Stimulated activated CD4-positive, alpha-beta T cell treated with anti-CD3 and anti-CD28 coated beads, Interleukin-4, amount 100 ng/mL, for 24 hours (primary cell): ENCODE measurements around the gene MADD.
"Not testable (repeated sequence)": the region's sequence is repeated elsewhere in the genome, so short reads cannot be mapped to it uniquely, and the experiment has no call there.

Experiments used
- DNase-seq: peaks from one replicate; pipeline ENCODE4 v3.0.0-alpha.2; 2020

Gene MADD

DNA sequence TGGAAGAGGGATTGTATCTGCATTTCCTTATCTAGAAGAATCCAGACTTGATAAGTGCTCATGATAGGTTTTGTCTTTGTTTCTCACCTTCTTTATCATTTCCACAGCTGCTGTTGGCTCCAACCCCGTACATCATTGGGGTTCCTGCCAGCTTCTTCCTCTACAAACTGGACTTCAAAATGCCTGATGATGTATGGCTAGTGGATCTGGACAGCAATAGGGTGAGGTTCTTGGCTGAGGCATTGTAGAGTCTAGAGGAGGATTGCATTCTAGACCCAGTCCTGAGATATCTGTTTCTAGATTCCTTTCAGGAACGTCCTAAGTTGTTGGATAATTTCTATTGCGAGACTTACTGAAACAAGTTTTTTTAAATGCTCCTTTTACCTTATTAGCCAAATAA is 8.1 kb downstream of the MADD start:
- DNase-seq, result no peak

DNA sequence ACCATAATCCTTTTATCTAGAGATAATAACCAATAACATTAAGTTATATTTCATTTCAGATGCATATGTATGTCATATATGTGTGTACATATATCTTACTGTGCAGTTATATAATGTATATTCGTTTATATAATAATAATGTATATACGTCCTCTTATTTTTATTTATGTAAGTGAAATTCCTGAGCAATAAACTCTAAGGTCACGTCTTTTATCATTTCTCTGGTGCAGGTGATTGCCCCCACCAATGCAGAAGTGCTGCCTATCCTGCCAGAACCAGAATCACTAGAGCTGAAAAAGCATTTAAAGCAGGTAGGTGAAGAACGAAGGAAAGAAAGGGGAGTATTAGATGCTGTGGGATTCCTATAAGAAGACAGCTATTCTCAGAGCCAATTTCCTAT is 8.8 kb downstream of the MADD start:
- DNase-seq, result no peak

DNA sequence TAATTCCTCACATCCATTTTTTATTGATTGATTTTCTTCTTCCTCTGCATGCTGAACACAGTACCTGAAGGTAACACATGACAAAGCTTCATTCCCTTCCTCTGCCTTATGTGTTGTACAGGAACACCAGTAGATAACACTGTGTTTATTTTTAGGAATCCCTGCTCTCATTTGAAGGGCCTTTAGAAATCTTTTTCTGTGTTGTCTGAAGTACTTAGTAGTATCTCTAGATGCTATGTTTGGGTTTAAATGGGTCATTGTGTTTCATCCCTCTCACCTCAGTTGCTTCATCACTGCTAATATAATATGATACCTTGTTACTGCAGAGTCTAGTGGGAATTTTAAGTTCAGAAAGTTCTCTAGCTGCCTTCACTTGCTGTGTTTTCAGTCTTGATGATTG is 10.2 kb downstream of the MADD start:
- no peak for DNase-seq

DNA sequence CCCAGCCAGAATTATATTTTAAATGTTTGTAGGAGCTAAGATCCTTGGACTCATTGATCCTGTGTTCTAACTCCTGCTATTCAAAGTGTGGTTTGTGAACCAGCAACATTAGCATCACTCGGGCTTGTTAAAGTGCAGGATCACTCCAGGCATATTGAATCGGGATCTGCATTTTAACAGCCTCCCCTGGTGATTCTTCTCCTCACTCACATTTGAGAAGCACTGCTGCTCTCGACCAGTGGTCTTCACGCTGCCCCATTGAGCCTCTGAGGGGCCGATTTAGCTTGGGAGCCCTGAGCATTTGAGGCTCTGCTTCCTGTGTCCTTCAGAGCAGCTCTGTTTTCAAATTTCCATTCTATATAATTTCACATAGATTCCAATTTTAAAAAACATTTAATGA is 10.9 kb downstream of the MADD start:
- DNase-seq, result no peak

DNA sequence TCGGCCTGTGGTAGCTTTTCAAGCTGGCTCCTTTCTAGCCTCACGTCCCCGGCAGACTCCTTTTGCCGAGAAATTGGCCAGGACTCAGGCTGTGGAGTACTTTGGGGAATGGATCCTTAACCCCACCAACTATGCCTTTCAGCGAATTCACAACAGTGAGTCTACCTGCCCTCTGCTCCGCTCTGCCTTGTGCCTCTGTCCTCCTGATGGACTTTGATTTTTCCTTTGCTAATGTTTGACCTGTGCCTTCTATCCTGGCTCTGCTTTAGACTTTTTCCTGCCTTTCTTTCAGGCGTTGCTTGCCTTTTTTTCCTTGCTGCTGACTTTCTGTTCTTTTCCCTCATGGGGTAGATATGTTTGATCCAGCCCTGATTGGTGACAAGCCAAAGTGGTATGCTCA is 12.5 kb downstream of the MADD start:
- DNase-seq, result no peak

DNA sequence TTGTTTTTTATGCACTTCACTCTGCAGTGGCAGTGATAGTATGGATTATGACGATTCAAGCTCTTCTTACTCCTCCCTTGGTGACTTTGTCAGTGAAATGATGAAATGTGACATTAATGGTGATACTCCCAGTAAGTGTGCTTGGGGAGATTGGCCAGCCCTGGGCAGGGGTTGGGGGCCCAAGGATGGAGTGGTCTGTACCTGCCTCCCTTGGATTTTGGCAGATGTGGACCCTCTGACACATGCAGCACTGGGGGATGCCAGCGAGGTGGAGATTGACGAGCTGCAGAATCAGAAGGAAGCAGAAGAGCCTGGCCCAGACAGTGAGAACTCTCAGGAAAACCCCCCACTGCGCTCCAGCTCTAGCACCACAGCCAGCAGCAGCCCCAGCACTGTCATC is 14.2 kb downstream of the MADD start:
- no peak for DNase-seq

DNA sequence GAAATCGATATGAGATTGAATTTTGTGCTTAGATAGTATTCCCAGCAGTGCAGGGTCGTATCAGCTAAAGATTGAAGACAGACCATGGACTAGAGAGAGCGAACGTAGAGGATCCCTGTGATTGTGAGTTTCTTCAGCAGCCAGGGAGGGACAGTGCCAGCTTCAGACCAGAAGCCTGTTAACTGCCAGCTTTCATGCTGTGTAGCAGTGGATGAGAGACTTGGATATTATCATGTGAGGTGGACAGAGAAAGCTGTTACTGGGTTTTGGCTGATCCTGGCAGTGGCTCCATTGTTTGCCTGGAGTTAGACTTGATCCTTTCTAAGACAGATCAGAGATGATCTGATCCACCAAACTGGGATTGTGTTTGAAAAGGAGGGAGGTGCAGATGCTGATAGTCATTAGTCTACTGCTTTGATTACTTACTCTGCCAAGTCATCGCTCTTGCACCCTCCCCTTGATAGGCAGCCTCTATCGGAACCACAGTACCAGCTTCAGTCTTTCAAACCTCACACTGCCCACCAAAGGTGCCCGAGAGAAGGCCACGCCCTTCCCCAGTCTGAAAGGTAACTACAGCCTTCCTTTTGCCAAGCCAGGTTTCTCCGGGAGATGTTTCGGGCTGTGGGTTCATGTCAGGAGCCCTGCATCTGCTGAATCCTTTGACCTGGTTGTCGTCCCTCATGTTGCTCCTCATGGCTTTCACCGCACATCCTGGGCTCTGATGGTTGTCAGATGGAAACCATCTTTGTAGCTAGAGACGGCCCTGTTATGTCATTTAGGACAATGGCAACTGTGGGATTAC is 16.2 kb downstream of the MADD start:
- DNase-seq, result no peak

DNA sequence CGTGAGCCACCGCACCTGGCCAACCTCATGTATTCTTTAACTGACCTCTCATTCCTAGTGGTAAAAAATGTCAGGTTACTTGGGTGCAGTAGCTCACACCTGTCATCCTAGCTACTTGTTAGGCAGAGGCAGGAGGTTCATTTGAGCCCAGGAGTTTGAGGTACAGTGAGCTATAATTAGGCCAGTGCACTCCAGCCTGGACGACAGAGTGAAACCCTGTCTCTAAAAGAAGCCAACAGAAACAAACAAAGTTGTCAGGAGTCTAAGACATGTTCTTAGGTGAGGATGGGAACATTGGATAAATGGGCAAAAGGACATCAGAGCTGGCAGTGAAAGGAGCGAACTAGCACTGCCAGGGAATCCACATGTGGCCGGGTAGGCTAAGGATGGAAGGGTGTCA is 18.1 kb downstream of the MADD start:
- no peak for DNase-seq

DNA sequence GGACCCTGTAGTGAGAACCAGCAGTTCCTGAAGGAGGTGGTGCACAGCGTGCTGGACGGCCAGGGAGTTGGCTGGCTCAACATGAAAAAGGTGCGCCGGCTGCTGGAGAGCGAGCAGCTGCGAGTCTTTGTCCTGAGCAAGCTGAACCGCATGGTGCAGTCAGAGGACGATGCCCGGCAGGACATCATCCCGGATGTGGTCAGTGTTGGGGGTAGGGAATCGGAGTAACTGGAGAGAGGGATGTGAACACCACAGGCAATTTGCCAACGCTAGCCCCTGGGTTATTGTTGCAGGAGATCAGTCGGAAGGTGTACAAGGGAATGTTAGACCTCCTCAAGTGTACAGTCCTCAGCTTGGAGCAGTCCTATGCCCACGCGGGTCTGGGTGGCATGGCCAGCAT is 19.9 kb downstream of the MADD start:
- no peak for DNase-seq

DNA sequence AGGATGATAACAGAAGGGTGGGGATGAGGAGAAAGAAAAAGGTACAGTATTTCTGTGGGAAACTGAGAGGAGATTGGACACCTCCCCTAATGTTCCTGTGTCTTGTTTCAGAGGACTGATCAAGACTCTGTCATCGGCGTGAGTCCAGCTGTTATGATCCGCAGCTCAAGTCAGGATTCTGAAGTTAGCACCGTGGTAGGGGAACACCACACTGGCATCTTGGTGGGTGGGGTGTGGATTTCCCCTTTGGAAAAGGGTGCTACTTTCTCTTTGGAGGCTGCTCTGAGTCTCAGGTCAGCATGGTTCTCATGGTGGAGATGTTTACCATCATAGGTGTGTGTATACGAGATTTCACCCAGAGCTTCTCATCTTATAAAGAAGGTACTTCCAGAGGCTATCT is 25.5 kb downstream of the MADD start:
- DNase-seq, result no peak

DNA sequence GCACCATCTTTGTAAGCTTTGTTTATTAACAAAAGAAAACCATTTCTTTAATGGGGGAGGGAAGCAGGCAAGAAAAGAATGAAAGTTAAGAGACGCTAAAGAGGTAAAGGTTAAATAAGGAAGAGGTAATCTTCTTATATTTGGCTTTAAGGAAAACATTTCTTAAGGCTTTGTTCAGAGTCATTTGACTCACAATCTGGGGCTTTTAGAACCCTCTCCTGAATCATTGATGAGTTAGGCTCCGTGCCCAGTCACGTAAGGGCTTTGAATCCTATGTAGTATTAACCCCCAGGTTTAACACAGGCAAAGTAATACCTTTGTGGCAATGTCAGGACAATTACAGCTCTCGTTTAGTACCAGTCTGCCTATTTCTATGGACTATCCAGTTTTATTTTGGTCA is 26.1 kb downstream of the MADD start:
- DNase-seq, result no peak

DNA sequence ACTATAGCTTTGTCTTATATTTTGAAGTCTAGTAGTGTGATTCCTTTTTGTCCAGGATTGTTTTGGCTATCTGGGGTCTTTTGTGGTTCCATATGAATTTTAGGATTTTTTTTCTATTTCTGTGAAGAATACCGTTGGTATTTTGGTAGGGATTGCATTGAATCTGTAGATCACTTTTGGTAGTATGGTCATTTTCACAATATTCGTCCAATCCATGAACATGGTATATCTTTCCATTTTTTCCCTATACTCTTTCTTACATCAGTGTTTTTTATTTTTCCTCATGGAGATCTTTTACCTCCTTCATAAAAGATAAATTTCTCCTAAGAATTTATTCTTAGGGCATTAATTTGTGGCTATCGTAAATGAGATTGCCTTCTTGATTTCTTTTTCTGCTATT is 29.1 kb downstream of the MADD start:
- no peak for DNase-seq

DNA sequence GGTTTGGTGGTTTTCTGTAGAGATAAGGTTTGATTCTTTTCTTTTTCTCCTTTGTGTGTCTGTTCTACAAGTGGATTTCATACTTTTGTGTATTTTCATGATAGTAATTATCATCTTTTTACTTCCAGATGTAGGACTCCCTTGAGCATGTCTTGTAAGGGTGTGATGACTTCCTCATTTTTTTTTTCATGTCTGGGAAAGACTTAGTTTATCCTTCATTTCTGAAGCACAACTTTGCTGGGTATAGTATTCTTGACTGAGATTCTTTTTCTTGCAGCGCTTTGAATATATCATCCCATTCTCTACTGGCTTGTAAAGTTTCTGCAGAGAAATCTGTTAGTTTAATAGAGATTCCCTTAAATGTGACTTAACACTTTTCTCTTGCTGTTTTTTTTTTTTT is 32.9 kb downstream of the MADD start:
- no peak for DNase-seq

DNA sequence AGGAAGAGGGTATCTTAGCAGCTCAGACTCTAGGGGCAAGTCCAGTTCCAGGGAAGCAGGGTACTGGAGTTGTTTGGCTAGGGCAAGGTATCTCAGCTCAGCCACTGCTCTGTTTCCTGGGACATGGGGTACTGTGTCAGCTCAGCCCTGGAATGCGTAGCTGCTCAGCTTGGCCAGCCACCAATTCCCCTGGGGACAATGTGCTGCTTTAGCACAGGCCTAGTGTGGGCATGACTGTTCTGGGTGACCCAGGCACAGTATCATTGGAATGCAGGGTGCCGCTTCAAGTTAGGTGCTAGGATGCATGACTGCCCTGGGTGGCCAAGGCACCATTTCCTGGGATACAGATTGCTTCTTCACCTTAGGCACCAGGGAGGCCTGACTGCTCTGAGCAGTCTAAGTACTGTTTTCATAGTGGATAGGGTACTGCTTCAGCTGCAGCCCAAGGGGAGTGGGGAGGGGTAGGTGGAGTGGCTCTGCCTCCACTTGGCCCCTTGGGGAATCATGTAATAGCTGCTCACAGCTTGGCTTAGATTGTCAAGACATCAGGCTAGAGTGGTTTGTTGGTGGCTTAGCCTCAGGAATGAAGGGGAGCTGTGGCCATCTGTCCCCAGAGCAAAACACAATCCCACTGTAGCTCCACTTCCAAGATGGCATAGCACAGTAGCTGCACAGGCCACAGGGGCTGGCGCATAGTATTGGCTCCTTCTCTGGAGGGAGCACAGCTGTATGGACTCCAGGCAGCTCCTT is 36.0 kb downstream of the MADD start:
- DNase-seq, result no peak

DNA sequence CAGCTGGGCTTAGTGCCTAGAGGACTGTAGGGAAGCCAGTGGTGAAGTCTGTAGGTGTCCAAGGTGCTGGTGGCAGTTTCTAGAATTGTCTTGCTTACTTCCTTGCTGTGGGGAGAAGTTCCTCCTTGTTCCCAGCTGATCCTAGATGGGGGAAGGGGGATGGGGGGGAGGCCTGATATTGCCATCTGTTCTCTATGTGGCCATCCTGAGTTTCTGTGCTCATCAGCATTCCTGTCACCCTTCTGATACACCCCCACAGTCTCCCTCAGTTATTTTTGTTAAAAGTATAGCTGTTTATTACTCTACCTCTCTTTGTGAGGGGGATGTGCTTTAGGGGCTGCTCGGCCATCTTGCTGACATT is 36.5 kb downstream of the MADD start:
- no peak for DNase-seq

DNA sequence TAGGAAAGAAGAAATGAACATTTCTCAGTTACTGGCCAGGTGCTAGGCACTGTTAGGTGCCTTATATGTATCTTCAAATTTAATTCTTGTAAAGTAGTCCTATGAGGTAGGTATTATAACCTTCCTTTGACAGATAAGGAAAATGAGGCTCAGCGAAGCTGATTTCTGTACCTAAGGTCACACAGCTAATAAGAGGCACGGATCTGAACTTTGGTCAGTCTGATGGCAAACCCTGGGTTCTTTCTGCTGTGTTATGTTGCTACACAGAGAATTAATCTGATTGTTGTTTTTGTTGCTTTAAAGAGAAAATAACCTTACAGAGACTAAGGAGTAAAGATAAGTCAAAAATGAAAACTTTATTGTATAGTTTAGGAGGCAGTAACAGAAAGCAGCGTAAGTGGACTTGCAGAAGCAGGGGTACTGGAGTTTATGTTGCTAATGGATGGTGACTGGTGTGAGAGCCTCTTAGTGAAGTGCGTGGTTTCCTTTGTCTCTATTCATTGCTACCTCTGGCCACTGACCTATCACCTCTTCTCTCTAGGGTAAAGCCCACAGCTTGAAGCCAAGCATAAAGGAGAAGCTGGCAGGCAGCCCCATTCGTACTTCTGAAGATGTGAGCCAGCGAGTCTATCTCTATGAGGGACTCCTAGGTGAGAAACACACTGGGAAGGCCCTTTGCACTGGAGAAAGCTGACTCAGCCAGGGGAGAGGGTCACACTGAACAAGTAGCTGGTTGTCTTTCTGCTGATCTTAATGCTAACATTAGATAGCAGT is 38.3 kb downstream of the MADD start:
- no peak for DNase-seq

DNA sequence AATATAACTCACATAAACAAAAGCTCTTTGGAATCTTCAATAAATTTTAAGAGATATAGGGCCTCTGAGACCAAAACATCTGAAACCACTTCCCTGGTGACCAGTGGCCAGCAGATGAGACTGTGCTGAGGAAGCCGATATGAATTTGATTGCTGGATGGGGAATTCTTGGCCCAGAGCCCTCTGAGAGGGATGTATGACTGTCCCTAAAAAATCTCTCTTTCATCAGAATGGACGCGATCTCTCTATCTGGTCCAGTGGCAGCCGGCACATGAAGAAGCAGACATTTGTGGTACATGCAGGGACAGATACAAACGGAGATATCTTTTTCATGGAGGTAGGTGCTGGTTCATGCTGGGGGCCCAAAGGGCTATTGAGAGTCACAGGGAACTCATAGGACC is 45.1 kb downstream of the MADD start:
- no peak for DNase-seq

DNA sequence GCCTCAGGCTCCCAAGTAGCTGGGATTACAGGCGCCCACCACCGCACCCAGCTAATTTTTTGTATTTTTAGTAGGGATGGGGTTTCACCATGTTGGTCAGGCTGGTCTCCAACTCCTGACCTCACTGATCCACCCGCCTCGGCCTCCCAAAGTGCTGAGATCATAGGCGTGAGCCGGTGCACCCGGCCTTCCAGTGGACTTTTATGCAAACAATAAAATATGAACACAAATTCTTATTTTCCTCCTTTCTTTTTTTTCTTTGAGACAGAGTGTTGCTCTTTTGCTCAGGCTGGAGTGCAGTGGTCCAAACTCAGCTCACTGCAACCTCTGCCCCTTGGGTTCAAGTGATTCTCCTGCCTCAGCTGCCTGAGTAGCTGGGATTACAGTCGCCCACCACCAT is 46.6 kb downstream of the MADD start:
- not testable (repeated sequence) for DNase-seq

DNA sequence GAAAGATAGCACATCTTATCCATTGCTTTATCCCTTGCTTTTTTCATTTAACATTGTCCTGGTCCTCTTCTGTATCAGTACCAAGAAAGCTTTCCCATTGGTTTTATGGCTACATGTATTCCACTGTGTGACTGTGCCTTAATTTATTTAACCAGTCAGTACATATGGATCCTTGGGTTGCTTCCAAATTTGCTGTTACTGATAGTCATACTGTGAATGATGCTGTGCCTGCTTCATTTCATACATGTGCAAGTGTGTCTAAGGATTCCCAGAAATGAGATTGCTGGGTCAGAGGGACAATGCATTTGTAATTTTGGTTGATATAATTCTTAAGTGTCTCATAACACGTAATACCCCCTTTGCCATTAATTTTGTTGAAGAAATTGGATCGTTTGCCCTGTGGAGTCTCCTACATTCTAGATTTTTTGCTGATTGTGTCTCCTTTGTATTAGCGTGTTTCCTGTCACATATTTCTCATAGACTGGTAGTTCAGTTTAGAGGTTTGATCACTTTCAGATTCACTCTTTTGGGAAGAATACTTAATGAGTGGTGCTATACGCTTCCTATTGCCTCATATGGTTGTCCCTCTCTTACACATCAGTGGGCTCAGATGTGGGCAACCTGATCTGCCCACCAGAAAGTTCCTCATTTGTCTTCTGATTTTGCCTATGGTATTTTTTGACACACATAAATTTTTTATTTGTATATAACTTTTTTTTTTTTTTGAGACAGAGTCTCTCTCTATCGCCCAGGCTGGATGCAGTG is 47.3 kb downstream of the MADD start:
- DNase-seq, result no peak

DNA sequence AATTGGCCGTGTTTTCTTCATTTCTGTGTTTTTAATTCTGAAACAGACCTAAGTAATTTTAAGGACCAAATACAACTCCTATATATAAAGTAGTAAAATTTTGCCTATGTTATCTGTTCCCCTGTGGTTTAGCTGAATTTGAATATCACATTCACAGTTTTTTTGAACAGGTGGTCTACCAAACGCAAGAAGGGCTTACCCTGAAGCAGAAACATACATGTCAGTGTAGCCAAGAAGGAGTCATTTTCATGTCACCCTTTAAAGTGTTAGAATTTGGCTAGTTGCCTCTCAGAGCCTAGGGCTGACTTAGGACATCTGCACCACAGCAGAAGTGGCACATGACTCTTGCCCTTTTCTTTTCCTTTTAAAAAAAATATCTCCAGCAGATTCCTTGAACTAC is 48.2 kb downstream of the MADD start:
- no peak for DNase-seq

DNA sequence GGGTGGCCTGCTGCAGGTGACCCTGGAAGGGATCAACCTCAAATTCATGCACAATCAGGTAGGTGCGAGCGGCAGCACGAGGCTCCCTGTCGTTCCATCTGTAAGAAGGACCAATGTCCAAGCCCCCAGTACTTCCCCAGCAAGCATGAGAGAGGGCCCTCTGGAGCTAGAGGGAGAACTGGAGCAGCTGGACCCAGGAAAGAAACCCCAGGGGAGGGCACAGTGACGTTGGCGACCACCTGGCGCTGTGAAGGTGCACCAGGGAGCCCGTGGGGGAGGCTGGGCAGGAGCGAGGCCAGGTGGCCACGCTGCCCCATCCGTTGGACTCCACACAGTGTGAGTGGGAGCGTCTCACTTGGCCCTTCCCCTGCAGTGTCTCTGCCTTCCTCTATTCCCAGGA is 54.6 kb downstream of the MADD start:
- DNase-seq, result no peak

DNA sequence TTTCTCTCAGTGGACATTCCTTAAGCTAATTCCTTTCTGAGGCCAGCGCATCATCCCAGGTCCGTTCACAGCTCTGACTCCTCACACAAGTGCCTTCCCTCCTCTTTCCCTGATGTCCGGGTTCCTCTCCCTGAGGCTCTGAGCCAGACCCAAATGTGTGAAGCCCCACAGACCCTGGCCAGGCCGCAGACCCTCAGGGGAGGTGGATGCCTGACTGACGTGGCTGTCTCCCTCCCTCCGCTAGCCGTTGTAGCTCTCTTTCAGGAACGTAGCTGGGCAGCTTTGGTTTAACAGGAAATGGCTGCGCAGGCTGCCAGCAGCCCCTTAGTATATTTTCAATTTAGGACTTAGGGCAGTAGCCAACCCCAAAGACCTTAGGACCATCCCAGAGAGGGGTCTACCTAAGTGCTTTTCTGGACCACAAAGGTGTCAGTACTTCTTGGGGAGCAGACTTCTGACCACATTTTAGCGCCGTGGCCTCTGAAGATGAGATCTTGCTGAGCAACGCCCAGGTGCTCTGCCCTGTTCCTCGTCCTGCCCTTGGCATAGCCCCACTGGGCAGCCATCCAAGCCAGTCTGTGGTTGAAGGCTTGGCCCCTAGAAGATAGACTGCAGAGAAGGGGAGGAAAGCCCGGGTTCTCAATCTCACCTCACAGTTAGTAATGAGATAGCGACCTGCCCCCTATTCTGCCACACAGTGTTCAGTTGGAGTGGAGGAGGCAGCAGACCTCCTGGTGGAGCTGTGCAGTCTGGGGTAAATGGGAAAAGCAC is 55.5 kb downstream of the MADD start:
- DNase-seq, result no peak
